Muscle of leg (tissue), 11 donors: ENCODE measurements around the gene CIB4. TPM values are rescaled to one million over a fixed set of nuclear protein-coding genes. Genes with fewer than 3 reads are reported as not detected.

Experiments
- DNase-seq: peaks from one replicate; pipeline ENCODE4 v3.0.0; 2013
- H3K27ac ChIP-seq: one replicate; pipeline ENCODE4 v1.5.1; 2013; ENCODE audit warnings: mild to moderate bottlenecking, low read length, control low read depth
- H3K27me3 ChIP-seq: one replicate; pipeline ENCODE4 v1.6.1; 2013; ENCODE audit warnings: low read length; ENCODE audit not compliant: control insufficient read depth, insufficient read depth
- H3K36me3 ChIP-seq: one replicate; pipeline ENCODE4 v1.6.1; 2013; ENCODE audit warnings: low read length; ENCODE audit not compliant: control insufficient read depth, insufficient read depth
- H3K4me1 ChIP-seq: one replicate; pipeline ENCODE4 v1.6.1; 2013; ENCODE audit warnings: low read length; ENCODE audit not compliant: control insufficient read depth, insufficient read depth
- H3K4me3 ChIP-seq: one replicate; pipeline ENCODE4 v1.5.1; 2013; ENCODE audit warnings: low read length, control low read depth
- H3K9me3 ChIP-seq: replicated peaks from 2 replicates; pipeline ENCODE4 v1.6.1; 2013; ENCODE audit warnings: low read depth, low read length; ENCODE audit not compliant: control insufficient read depth
- WGBS: methylation state at CpG from one replicate; pipeline ENCODE4 v1.1.5; 2013; ENCODE audit warnings: missing lambda C conversion rate; ENCODE audit not compliant: insufficient coverage; 5-methylcytosine and 5-hydroxymethylcytosine counted together
- polyA plus RNA-seq, 8 donors: library from polyadenylated mRNA; unstranded; fragments of 120-200 nt; gene quantifications; one replicate each; pipeline versions ENCODE4 v1.2.1 to v1.2.3, GENCODE V29; 2013; ENCODE audit warnings: inconsistent platforms in 1 of 8, low replicate concordance in 1 of 8; ENCODE audit not compliant: insufficient read length in 8 of 8, insufficient read depth in 1 of 8
- total RNA-seq: library from RNA; stranded (reverse); fragments of 120-200 nt; gene quantifications from one replicate; pipeline ENCODE4 v1.2.4, GENCODE V29; 2013

Gene CIB4
- total and polyA plus RNA-seq, 9 donors, result not detected

DNA sequence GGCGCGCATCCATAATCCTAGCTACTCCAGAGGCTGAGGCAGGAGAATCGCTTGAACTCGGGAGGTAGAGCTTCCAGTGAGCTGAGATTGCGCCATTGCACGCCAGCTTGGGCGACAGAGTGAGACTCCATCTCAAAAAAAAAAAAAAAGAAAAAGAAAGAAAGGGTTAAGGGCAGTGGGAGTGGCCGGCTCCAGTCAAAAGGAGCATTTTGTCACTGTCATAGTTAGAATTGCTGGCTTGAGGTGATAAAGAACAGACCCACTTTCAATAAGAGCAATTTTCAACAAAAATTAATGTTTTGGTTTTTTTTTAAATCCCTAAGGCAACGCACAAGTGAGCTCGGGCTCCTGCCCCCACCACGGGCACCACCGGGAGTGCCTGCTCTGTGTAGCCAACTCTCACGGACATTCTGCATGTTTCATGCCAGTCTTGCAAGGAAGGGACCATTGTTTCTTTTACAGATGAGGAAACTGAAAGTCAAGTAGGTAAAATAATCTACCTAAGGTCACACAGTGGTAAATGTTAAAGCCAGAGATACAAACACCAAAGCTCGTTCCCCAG lies 8.5 kb downstream of the CIB4 start:
- DNase-seq, result no peak
- Histone ChIP-seq H3K4me1 (no peaks in the 10 kb centered on the region), H3K4me3 (no peak overlapping the region), H3K27me3 (peaks cover 22% of the 10 kb centered on the region), H3K27ac (no peak overlapping the region), H3K9me3 (no peaks in the 10 kb centered on the region), H3K36me3 (no peaks in the 10 kb centered on the region)
- WGBS, result 79% methylated on average over 5 of the region's 14 CpGs

DNA sequence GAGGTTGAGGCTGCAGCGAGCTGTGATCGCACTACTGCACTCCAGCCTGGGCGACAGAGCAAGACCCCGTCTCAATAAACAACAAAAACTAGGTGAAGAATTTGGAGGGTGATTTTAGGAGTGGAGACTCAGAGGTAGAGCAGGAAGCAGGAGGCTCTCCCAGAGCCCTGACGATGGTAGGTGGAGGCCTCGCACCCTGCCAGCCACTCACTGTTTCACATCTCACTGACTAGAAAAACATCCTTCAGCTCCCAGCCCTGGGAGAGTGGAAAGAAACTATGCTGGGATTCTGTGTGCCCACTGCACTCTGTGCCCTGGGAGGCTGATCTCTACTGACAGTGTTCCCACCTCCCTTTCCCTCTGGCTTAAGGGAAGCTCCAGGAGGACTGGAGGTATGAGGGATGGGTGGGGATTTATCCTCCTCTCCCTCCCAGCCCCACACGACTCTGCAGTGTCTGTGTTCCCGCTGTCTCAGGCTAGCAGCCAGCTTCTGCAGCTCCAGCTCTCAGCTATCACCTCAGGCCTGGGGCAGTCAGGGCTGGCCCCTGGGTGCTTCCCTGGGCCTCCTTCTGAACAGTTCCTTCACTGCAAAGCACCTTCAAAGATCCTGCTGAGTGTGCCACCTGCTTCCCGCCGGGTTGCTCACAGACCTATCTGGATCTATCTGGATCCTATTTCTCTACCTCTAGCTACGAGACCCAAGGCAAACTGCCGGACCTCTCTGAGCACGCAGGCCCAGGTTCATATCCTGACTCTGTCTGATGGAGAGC lies 9.6 kb downstream of the CIB4 start:
- no peak overlapping the region for H3K27ac ChIP-seq
- no peak overlapping the region for H3K4me3 ChIP-seq
- no peaks in the 10 kb centered on the region for H3K9me3 ChIP-seq
- H3K36me3 ChIP-seq, result no peaks in the 10 kb centered on the region
- DNase-seq, result no peak
- WGBS, result 74% methylated on average over 3 of the region's 13 CpGs
- no peaks in the 10 kb centered on the region for H3K4me1 ChIP-seq
- H3K27me3 ChIP-seq, result peaks cover 19% of the 10 kb centered on the region

DNA sequence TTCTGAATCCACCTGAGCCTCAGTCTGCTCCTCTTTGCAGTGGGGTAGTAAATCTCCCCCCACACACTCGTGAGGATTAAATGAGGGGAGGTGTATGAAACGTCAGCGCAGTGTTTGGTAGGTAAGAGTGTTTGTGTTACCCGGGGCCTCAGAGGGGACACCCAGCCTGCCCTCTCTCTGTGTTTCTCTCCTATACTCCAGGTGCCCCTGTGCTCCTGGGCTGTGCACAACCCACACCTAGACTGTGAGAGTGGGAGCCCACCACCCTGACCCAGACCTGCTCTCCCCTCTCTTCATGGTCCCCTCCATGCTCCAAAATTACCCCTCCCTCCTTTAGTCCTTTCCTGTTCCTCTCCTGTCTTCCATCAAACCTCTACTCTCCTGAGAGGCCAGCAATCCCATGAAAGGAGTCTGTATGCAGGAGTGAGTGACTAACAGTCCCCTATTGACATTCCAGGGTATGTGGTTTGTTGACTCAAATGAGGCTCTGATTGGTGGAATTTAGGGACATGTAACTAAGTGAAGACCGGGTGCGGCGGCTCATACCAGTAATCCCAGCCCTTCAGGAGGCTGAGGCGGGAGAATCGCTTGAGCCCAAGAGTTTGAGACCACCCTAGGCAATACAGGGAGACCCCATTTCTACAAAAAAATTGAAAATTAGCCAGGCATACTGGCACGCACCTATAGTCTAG lies 10.4 kb downstream of the CIB4 start:
- 80% methylated on average over 1 of the region's 10 CpGs for WGBS
- Histone ChIP-seq H3K4me1 (no peaks in the 10 kb centered on the region), H3K27ac (no peak overlapping the region), H3K36me3 (no peaks in the 10 kb centered on the region), H3K27me3 (peaks cover 19% of the 10 kb centered on the region), H3K4me3 (no peak overlapping the region), H3K9me3 (peaks cover 3% of the 10 kb centered on the region)
- DNase-seq, result no peak

DNA sequence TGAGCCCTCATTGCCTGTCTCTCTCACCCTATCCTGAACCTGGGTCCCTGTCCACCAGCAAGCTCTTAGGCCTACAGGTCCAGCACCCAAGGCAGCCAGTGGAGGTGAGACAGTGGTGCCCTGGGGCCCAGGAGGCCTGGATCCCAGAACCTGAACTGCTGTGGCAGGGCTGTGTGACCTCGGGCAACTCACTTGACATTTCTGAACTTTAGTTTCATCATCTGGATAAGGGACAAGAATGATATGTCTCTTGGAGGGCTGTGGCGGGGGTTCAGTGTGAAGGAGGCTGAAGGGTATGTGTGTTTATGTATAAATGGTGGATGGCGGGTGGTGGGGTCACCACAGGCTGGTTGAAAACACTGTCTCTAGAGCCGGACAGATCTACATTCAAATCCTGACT lies 10.9 kb downstream of the CIB4 start:
- 80% methylated on average over 1 of the region's 4 CpGs for WGBS
- H3K36me3 ChIP-seq, result no peaks in the 10 kb centered on the region
- H3K27ac ChIP-seq, result no peak overlapping the region
- no peak for DNase-seq
- peaks cover 3% of the 10 kb centered on the region for H3K9me3 ChIP-seq
- no peaks in the 10 kb centered on the region for H3K4me1 ChIP-seq
- no peak overlapping the region for H3K4me3 ChIP-seq
- peaks cover 19% of the 10 kb centered on the region for H3K27me3 ChIP-seq

DNA sequence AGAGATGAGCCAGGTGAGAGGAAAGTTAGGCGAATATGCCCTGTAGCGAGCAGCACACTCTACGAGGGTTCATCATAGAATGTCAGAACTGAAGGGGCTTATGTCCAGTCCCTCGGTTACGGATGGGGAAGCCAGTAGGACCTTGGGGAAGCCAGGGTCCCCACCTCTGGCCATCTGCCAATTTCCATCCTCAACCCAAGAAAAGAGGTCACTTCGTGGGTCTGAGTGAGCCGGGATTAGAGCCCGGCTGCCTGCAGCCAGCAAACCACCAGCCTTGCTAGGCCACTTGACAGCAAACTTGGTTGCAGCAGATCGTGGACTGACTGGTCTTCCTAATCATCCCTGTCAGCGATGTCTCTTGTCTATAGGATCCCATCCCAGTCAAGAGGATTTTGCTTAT lies 11.4 kb downstream of the CIB4 start:
- no peaks in the 10 kb centered on the region for H3K4me1 ChIP-seq
- H3K4me3 ChIP-seq, result no peak overlapping the region
- H3K27ac ChIP-seq, result no peak overlapping the region
- peaks cover 3% of the 10 kb centered on the region for H3K9me3 ChIP-seq
- no peak for DNase-seq
- H3K36me3 ChIP-seq, result no peaks in the 10 kb centered on the region
- WGBS, result 63% methylated on average over 8 of the region's 10 CpGs
- H3K27me3 ChIP-seq, result peaks cover 19% of the 10 kb centered on the region

DNA sequence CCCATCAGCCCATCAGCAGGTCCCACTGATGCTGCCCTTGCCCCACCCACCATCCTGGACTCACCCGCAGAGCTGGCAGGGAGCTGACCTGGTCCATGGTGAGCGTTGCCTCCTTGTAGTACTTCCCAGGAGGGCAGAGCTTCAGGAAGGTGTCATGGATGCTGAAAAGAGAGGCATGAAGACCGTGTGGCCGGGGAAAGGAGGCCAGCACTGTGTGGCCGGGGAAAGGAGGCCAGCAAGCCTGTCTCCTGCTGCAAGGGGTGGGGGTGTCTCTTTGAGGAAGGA lies 11.9 kb downstream of the CIB4 start:
- 66% methylated on average over 4 of the region's 5 CpGs for WGBS
- H3K27me3 ChIP-seq, result peaks cover 19% of the 10 kb centered on the region
- DNase-seq, result no peak

DNA sequence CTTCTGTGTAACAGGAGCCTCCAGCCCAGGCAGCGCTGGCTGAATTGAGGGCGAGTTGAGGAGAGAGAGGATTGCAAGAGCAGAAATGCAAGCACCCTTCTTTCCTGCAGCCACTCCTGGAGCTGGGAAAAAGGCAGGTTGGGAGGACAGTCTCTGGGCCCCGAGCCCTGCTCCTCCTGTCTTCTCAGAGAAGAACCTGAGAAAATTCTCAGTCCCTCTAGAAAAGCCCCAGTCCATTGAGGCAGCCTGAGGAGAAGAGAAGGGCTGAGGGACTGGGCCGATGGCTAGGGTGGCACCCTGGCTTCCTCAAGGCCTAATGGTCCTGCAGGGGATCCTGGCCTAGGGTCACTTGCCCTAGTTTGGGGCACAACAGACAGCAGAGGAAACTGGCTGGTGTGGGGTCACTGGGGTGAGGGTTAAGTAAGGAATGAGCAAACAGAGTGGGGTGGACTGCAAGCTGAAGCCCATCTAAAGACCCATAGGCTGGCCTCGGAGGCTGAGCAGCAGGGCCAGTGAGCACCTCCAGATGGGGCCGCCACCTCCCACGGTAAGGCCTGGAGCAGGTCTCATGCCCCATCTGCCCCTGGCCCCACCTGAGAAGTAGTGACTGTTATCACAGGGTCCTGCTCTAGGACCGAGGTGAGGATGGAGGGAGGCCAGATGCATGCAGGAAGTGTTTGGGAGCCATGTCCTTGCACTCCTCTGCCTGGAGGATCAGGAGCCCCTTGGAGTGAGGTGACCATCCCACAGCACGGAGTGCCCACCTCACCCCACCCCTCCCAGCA lies 12.4 kb downstream of the CIB4 start:
- no peak for DNase-seq
- peaks cover 18% of the 10 kb centered on the region for H3K27me3 ChIP-seq
- H3K27ac ChIP-seq, result no peak overlapping the region
- 77% methylated on average over 7 of the region's 9 CpGs for WGBS
- no peaks in the 10 kb centered on the region for H3K4me1 ChIP-seq
- no peak overlapping the region for H3K4me3 ChIP-seq
- peaks cover 3% of the 10 kb centered on the region for H3K9me3 ChIP-seq
- no peaks in the 10 kb centered on the region for H3K36me3 ChIP-seq

More for the DNA sequence above, 11.9 kb downstream of the CIB4 start:
- Histone ChIP-seq H3K27ac (no peak overlapping the region), H3K4me1 (no peaks in the 10 kb centered on the region), H3K9me3 (peaks cover 3% of the 10 kb centered on the region), H3K36me3 (no peaks in the 10 kb centered on the region), H3K4me3 (no peak overlapping the region)

DNA sequence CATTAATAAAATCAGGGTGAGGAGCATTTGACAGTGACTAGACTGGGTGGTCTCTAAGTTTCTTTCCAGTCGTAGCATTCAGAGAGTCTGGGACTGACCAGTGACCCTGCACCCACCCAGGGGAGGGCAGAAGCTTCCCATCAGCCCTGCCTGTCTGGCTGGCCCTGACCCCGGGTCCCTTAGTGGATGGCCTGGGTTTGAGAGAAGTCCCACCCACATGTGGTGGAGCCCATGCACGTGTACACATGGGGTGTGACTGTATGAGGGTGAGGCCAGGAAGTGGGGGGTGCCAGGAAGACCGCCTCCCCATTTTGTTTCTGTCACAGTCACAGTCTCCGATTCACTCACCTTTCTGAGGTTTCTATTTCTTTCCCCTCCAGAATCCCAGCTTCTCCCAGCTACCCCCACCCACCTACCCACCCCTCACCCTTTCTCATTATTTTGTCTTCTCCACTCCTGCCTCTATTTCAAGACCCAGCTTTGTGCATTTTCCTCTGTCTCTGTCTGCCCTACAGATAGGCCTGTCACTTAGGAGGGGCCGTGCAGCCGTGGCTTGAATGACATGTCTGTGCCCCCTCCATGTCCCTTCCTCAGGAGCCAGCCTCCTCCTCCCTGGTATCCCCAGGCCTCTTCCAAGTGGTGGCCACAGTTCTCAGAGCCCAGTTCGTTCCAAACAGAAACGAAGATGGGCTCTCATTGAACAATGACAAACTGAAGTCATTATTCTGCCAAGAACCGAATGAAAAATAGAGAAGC lies 13.6 kb downstream of the CIB4 start:
- Histone ChIP-seq H3K36me3 (no peaks in the 10 kb centered on the region), H3K4me3 (no peak overlapping the region), H3K27ac (no peak overlapping the region), H3K4me1 (no peaks in the 10 kb centered on the region), H3K27me3 (peaks cover 14% of the 10 kb centered on the region), H3K9me3 (peaks cover 3% of the 10 kb centered on the region)
- WGBS, result 63% methylated on average over 8 of the region's 10 CpGs
- DNase-seq, result no peak

DNA sequence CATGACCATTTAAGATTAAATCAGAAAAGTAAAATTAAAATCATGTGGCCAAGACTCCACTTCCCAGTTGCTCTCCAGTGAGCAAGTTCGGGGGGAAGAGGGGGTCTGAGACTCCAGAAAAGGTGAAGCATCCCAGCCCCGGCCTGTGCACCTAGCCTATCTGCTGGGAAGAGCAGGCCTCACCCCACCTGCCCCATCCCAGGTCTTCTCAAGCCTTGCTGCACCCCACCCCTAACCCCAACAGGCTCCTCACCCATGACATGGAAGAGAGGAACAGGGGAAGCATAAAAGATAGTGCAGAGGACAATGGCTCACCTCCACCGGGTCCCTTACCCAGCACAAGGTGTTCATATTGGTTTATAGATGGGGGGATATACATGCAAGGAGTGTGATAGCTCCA lies 14.6 kb downstream of the CIB4 start:
- no peaks in the 10 kb centered on the region for H3K36me3 ChIP-seq
- H3K4me1 ChIP-seq, result no peaks in the 10 kb centered on the region
- WGBS, result 100% methylated on average over 1 of the region's 3 CpGs
- DNase-seq, result no peak
- H3K9me3 ChIP-seq, result peaks cover 4% of the 10 kb centered on the region
- H3K4me3 ChIP-seq, result no peak overlapping the region
- H3K27ac ChIP-seq, result no peak overlapping the region
- peaks cover 11% of the 10 kb centered on the region for H3K27me3 ChIP-seq
